A673 (cell line): Measurements from ENCODE around the gene HTR6.

Experiments
- EZH2 ChIP-seq: fragments of 200-600 bp; sonication (generic); IDR thresholded peaks from 2 replicates; pipeline ENCODE4 v1.6.1; 2017; ENCODE audit warnings: borderline replicate concordance, low read depth, mild to moderate bottlenecking, mixed read lengths, antibody characterized with exemption, low read length; ENCODE audit not compliant: poor library complexity, severe bottlenecking
- TF ChIP-seq, protein P1 (sequence below): fragments of 300-800, 200-600 bp; sonication (generic); conservative IDR thresholded peaks from 2 replicates; pipeline ENCODE4 v1.5.1; 2017; ENCODE audit warnings: low read depth, mild to moderate bottlenecking, antibody characterized with exemption, low read length, moderate library complexity, mixed read lengths

DNA sequence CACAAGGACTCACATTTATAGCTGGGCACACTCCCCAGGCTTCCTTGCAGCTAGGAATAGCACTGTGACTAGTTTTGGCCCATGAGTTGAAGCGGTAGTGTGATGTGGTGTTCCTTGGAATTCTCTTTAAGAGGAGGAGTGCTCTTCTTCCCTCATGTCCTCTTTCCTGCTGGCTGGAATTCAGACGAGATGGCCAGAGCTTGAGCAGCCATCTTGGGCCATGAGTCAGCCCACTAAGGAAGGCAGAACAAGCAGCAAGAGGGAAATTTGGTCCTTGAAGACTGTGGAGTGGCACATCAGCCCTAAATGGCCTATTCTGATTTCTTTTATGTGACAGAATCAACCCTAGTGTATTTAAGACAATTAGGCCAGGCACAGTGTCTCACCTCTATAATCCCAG, 20.0 kb downstream of the HTR6 start:
- TF ChIP-seq, protein P1, sequence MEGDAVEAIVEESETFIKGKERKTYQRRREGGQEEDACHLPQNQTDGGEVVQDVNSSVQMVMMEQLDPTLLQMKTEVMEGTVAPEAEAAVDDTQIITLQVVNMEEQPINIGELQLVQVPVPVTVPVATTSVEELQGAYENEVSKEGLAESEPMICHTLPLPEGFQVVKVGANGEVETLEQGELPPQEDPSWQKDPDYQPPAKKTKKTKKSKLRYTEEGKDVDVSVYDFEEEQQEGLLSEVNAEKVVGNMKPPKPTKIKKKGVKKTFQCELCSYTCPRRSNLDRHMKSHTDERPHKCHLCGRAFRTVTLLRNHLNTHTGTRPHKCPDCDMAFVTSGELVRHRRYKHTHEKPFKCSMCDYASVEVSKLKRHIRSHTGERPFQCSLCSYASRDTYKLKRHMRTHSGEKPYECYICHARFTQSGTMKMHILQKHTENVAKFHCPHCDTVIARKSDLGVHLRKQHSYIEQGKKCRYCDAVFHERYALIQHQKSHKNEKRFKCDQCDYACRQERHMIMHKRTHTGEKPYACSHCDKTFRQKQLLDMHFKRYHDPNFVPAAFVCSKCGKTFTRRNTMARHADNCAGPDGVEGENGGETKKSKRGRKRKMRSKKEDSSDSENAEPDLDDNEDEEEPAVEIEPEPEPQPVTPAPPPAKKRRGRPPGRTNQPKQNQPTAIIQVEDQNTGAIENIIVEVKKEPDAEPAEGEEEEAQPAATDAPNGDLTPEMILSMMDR = no peak
- TF ChIP-seq EZH2 = no peak
